Retinal pigment epithelial cell (primary cell): ENCODE measurements around the gene POLL.

Experiments
- DNase-seq: peaks from one replicate; pipeline ENCODE4 v3.0.0-alpha.2; 2010; ENCODE audit warnings: low read depth
- H3K4me3 ChIP-seq: 2 replicates; pipeline ENCODE4 v1.5.1; 2011; ENCODE audit warnings: mild to moderate bottlenecking, low read length, control low read depth, moderate library complexity
- CTCF ChIP-seq: conservative IDR thresholded peaks from 2 replicates; pipeline ENCODE4 v1.5.1; 2011; ENCODE audit warnings: low read depth, low read length, control low read depth, inconsistent platforms

The POLL gene

GRCh38 chr10:101568054-101568745 lies 19.9 kb downstream of the POLL start:
- H3K4me3 ChIP-seq = no peak overlapping the region
- DNase-seq = no peak
- no peak for TF ChIP-seq CTCF

- TF ChIP-seq CTCF = no peak
- no peak overlapping the region for H3K4me3 ChIP-seq
- DNase-seq = no peak
Observed at GRCh38 chr10:101567165-101568006, 20.7 kb downstream of the POLL start.

- no peak for DNase-seq
- TF ChIP-seq CTCF = no peak
- H3K4me3 ChIP-seq = no peak overlapping the region
Observed at GRCh38 chr10:101566333-101567164, 21.5 kb downstream of the POLL start.

GRCh38 chr10:101565936-101566332 lies 22.1 kb downstream of the POLL start:
- H3K4me3 ChIP-seq = no peak overlapping the region
- TF ChIP-seq CTCF = no peak
- no peak for DNase-seq

GRCh38 chr10:101565370-101565900 lies 22.6 kb downstream of the POLL start:
- TF ChIP-seq CTCF = no peak
- H3K4me3 ChIP-seq = no peak overlapping the region
- DNase-seq = no peak

- DNase-seq = no peak
- no peak overlapping the region for H3K4me3 ChIP-seq
- TF ChIP-seq CTCF = no peak
Observed at GRCh38 chr10:101564490-101564991, 23.5 kb downstream of the POLL start.
